ENCODE results near the gene ALKBH4. TPM values are rescaled to one million over a fixed set of nuclear protein-coding genes. Genes with fewer than 3 reads are reported as not detected.
"Not testable (repeated sequence)": the region's sequence is repeated elsewhere in the genome, so short reads cannot be mapped to it uniquely, and the experiment has no call there.

The ALKBH4 gene
- total and polyA plus RNA-seq, 2 of the 4 experiments (the other 2 are of a cell fraction), result 6.1 to 7.4 TPM

- H4K91ac ChIP-seq (ENCODE audit: insufficient read depth, low read depth, low read length); H3K79me1 ChIP-seq (ENCODE audit: low read depth in 1 of 2, low read length in 2 of 2); H3K4me1 ChIP-seq (ENCODE audit: control insufficient read depth, insufficient read depth, low read length); in situ Hi-C loops (cut with MboI; ENCODE audit: low sequenced_read_pairs); H3K27me3 ChIP-seq (ENCODE audit: control insufficient read depth, insufficient read depth, low read length); H2BK5ac ChIP-seq (ENCODE audit: low read depth, low read length, poor library complexity, severe bottlenecking); H2BK15ac ChIP-seq (ENCODE audit: low read depth, low read length); H4K8ac ChIP-seq (ENCODE audit: low read depth in 2 of 2, low read length in 2 of 2); H2AK9ac ChIP-seq (replicated peaks; ENCODE audit: low read depth, low read length, poor library complexity); H3K9me1 ChIP-seq (ENCODE audit: insufficient read depth, low read length); ATAC-seq (ENCODE audit: low read depth); H4K5ac ChIP-seq (ENCODE audit: low read depth, low read length); intact Hi-C loops (cut with micrococcal nuclease); H3K23ac ChIP-seq (ENCODE audit: low read depth, low read length); H4K20me1 ChIP-seq (ENCODE audit: insufficient read depth, low read length); H2AFZ ChIP-seq (replicated peaks; ENCODE audit: low read length, poor library complexity); BruUV-seq (replicated peaks); H3K14ac ChIP-seq (replicated peaks; ENCODE audit: low read depth, low read length); H3K18ac ChIP-seq (ENCODE audit: low read depth, low read length); H3K9ac ChIP-seq (ENCODE audit: low read depth, low read length); CTCF ChIA-PET; H2BK20ac ChIP-seq (ENCODE audit: low read depth, low read length); DNase-seq; H3K56ac ChIP-seq (ENCODE audit: extremely low read depth, insufficient read depth, low read length); H2AK5ac ChIP-seq (ENCODE audit: low read depth, low read length); H3K4ac ChIP-seq (ENCODE audit: low read depth, low read length); H3K4me2 ChIP-seq (ENCODE audit: low read depth, low read length); H3K36me3 ChIP-seq (ENCODE audit: control insufficient read depth, insufficient read depth, low read length); H2BK120ac ChIP-seq (ENCODE audit: low read depth, low read length); dilution Hi-C loops (cut with HindIII; ENCODE audit: low sequenced_read_pairs, unreplicated experiment); H3K27ac ChIP-seq (ENCODE audit: insufficient read depth, low read length); H3K4me3 ChIP-seq (ENCODE audit: insufficient read depth, low read depth, low read length); H3K9me3 ChIP-seq (ENCODE audit: control insufficient read depth, insufficient read depth, low read length); POLR2A ChIA-PET (ENCODE audit: unreplicated experiment): not testable (repeated sequence)
- WGBS, 2 experiments (ENCODE audit: extremely low coverage in 2 of 2, insufficient read length in 1 of 2), result no CpG with 5 or more reads among the region's 10 CpGs
These were observed 17.3 kb upstream of the ALKBH4 start for GRCh38 chr7:102481962-102482361.
